ENCODE data around the gene ARL4A. TPM values are rescaled to one million over a fixed set of nuclear protein-coding genes. Genes with fewer than 3 reads are reported as not detected.

Gene ARL4A
- total RNA-seq, 1 donor from 2014 or later: 22.8 TPM

Other genes starting within 250 kb of the ARL4A start
- gene SCIN, start 116.9 kb upstream of the ARL4A start, total RNA-seq: 8.6 and 14.7 TPM in 2 replicates

All from kidney epithelial cell (primary cell).